ENCODE data around the gene AFAP1. TPM values are rescaled to one million over a fixed set of nuclear protein-coding genes. Genes with fewer than 3 reads are reported as not detected.

Gene AFAP1
- total RNA-seq, 1 donor from 2014 or later, result 6.7 TPM

- H3K27ac ChIP-seq, result no peak overlapping the region
- H3K4me2 ChIP-seq, result no peak overlapping the region
- no peaks in the 10 kb centered on the region for H3K36me3 ChIP-seq
- H3K9me3 ChIP-seq (ENCODE audit: low read depth), result no peaks in the 10 kb centered on the region
- peaks cover 4% of the 10 kb centered on the region for H3K9me3 Mint-ChIP-seq
- H3K4me3 ChIP-seq, result no peak overlapping the region
- peaks cover 4% of the 10 kb centered on the region for H3K27me3 Mint-ChIP-seq (ENCODE audit: insufficient read depth, low read depth)
- H3K36me3 Mint-ChIP-seq, result peaks cover 4% of the 10 kb centered on the region
- H3F3A ChIP-seq (ENCODE audit: low read depth), result no peaks in the 10 kb centered on the region
- H3K79me2 ChIP-seq (ENCODE audit: low read depth), result peaks cover 9% of the 10 kb centered on the region
- no peak for DNase-seq (ENCODE audit: low spot score)
- no peaks in the 10 kb centered on the region for H3K27me3 ChIP-seq
- H3K4me1 Mint-ChIP-seq, result peaks cover 27% of the 10 kb centered on the region
- peaks cover 10% of the 10 kb centered on the region for H3K4me1 ChIP-seq
- H2AFZ ChIP-seq (replicated peaks), result no peak overlapping the region
- H3K27ac Mint-ChIP-seq, result peak overlapping the region; percentile 37
- TF ChIP-seq CTCF (IDR thresholded peaks at IDR 0.05), result no peak
- no peak for TF ChIP-seq EZH2phosphoT487 (IDR thresholded peaks at IDR 0.05)
- TF ChIP-seq EZH2 (IDR thresholded peaks at IDR 0.05), result no peak
- no peak overlapping the region for H3K9ac ChIP-seq
- no peaks in the 10 kb centered on the region for H4K20me1 ChIP-seq (ENCODE audit: low read depth)
- no peak overlapping the region for H3K4me3 Mint-ChIP-seq
These were observed 44.9 kb downstream of the AFAP1 start for GRCh38 chr4:7894677-7895181.

GRCh38 chr4:7894098-7894676 lies 45.5 kb downstream of the AFAP1 start:
- Histone ChIP-seq H3K4me3 (no peak overlapping the region), H3K4me1 (peaks cover 5% of the 10 kb centered on the region), H3K4me2 (no peak overlapping the region), H3K27ac (no peak overlapping the region), H4K20me1 (ENCODE audit: low read depth) (no peaks in the 10 kb centered on the region), H3K9me3 (ENCODE audit: low read depth) (no peaks in the 10 kb centered on the region), H3K36me3 (no peaks in the 10 kb centered on the region), H3F3A (ENCODE audit: low read depth) (no peaks in the 10 kb centered on the region), H3K9ac (no peak overlapping the region), H2AFZ (replicated peaks) (no peak overlapping the region), H3K79me2 (ENCODE audit: low read depth) (peaks cover 14% of the 10 kb centered on the region), H3K27me3 (no peaks in the 10 kb centered on the region)
- DNase-seq (ENCODE audit: low spot score), result no peak
- TF ChIP-seq EZH2 (IDR thresholded peaks at IDR 0.05) (no peak), CTCF (IDR thresholded peaks at IDR 0.05) (no peak), EZH2phosphoT487 (IDR thresholded peaks at IDR 0.05) (no peak)
- H3K4me3 Mint-ChIP-seq, result no peak overlapping the region
- H3K27me3 Mint-ChIP-seq (ENCODE audit: insufficient read depth, low read depth), result peaks cover 4% of the 10 kb centered on the region
- H3K36me3 Mint-ChIP-seq, result peaks cover 4% of the 10 kb centered on the region
- peaks cover 4% of the 10 kb centered on the region for H3K9me3 Mint-ChIP-seq
- peak overlapping the region; percentile 37 for H3K27ac Mint-ChIP-seq
- peaks cover 23% of the 10 kb centered on the region for H3K4me1 Mint-ChIP-seq

- Mint-ChIP-seq H3K27ac (no peak overlapping the region), H3K27me3 (ENCODE audit: insufficient read depth, low read depth) (peaks cover 4% of the 10 kb centered on the region), H3K4me3 (no peak overlapping the region), H3K9me3 (peaks cover 5% of the 10 kb centered on the region), H3K36me3 (peaks cover 4% of the 10 kb centered on the region), H3K4me1 (peaks cover 20% of the 10 kb centered on the region)
- Histone ChIP-seq H3K36me3 (no peaks in the 10 kb centered on the region), H4K20me1 (ENCODE audit: low read depth) (no peaks in the 10 kb centered on the region), H3K79me2 (ENCODE audit: low read depth) (peaks cover 18% of the 10 kb centered on the region), H3F3A (ENCODE audit: low read depth) (no peaks in the 10 kb centered on the region), H2AFZ (replicated peaks) (no peak overlapping the region), H3K27ac (no peak overlapping the region), H3K9me3 (ENCODE audit: low read depth) (no peaks in the 10 kb centered on the region), H3K4me3 (no peak overlapping the region), H3K27me3 (no peaks in the 10 kb centered on the region), H3K4me2 (no peak overlapping the region), H3K4me1 (peaks cover 4% of the 10 kb centered on the region), H3K9ac (no peak overlapping the region)
- DNase-seq (ENCODE audit: low spot score), result no peak
- TF ChIP-seq EZH2 (IDR thresholded peaks at IDR 0.05) (no peak), CTCF (IDR thresholded peaks at IDR 0.05) (no peak), EZH2phosphoT487 (IDR thresholded peaks at IDR 0.05) (no peak)
These were observed 46.1 kb downstream of the AFAP1 start for GRCh38 chr4:7893539-7893938.

Data from neural progenitor cell (in vitro differentiated cells).